ACHN (cell line): ENCODE results near the gene LRRC27.

Experiments
- DNase-seq: peaks from one replicate; pipeline ENCODE4 v3.0.0-alpha.2; 2015
- in situ Hi-C: cut with HindIII; loops from 2 replicates; pipeline ENCODE4 v1.10.0; 2017; ENCODE audit warnings: low sequenced_read_pairs, low pct_ligation_motif_present, low pct_unique_long_range_greater_than_20kb

LRRC27 gene

GRCh38 chr10:132391676-132392020, 59.7 kb downstream of the LRRC27 start:
- DNase-seq, result no peak
- in situ Hi-C loops, result no loop called here

- DNase-seq, result no peak
- in situ Hi-C loops, result no loop called here
Observed at GRCh38 chr10:132392184-132392800, 60.3 kb downstream of the LRRC27 start.

DNA sequence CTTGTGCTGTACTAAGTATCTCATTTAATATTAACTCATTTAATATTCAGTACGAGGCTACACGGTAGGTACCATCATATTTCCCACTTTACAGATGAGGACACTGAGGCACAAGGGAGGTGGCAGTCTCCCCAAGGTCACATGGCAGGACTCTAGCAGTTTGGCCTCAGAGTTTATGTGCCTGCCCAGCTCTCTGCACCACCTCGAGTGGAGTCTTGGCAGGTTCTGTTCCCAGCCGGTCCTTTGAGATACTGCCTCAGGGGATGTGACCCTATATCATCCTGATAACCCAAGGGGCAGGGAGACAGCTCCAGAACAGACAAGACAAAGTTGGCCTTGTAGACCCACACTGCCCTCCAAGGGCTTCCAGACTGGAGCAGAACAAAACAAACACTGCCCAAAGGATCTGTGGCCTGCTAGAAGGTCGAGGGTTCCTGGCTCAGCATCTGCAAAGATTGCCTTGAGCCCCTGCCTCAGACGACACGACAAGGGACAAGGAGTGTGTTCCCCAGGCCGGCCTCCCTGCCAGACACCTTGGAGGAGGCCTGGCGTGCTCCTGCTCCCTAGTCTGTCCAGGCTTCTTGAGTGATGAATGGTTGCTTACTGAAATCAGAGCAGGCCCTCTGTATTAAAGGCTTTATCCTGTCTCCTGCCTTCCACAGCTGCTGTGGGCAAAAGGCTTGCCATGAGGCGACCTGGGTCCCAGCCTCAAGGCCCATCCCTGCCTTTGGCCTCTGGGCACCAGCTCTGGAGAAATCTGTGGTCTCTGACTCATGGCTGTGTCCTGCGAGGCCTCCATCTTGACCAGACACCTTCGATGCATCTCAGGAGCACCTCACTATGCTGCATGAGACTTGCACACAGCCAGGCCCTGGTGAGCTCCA, 61.1 kb downstream of the LRRC27 start:
- in situ Hi-C loops, result no loop called here
- DNase-seq, result peak; percentile 32

GRCh38 chr10:132393695-132394181, 61.7 kb downstream of the LRRC27 start:
- in situ Hi-C loops, result no loop called here

GRCh38 chr10:132394201-132394811, 62.3 kb downstream of the LRRC27 start:
- no peak for DNase-seq
- in situ Hi-C loops, result no loop called here

More at GRCh38 chr10:132393695-132394181, 61.7 kb downstream of the LRRC27 start:
- DNase-seq, result no peak

- DNase-seq, result no peak
- in situ Hi-C loops, result no loop called here
Observed at GRCh38 chr10:132394936-132395703, 63.1 kb downstream of the LRRC27 start.

GRCh38 chr10:132395704-132396493, 63.9 kb downstream of the LRRC27 start:
- in situ Hi-C loops, result no loop called here
- no peak for DNase-seq

- in situ Hi-C loops, result no loop called here
- peak; percentile 79 for DNase-seq
Observed at GRCh38 chr10:132396494-132397035, 64.6 kb downstream of the LRRC27 start.

DNA sequence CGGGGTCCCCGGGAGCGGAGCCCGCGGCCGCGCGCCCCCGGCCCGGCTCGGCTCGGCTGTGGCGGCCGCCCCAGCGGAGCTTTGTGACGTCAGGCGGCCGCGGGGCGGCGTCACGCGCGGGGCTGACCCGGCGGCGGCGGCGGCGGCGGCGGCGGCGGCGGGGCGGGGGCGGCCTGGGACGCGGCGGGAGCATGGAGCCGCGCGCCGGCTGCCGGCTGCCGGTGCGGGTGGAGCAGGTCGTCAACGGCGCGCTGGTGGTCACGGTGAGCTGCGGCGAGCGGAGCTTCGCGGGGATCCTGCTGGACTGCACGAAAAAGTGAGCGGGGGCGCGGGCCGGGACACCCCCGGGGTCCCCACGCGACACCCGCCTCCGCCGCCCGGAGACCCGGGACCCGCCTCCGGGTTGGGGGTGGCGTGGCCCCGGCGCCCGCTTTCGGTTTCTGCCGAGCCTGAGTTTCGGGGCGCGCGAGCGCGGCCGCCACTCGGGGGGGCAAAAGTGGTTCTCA, 65.1 kb downstream of the LRRC27 start, which contains the start of gene PWWP2B:
Gene PWWP2B, plus strand, starts transcription at position 165 of the 506 bp plus-strand sequence. Its CDS starts 27 bp downstream, at position 192.
- DNase-seq, result peak; percentile 55
- in situ Hi-C loops, result no loop called here

- in situ Hi-C loops, result no loop called here
- peak; percentile 51 for DNase-seq
Observed at GRCh38 chr10:132397671-132398565, 65.9 kb downstream of the LRRC27 start.

DNA sequence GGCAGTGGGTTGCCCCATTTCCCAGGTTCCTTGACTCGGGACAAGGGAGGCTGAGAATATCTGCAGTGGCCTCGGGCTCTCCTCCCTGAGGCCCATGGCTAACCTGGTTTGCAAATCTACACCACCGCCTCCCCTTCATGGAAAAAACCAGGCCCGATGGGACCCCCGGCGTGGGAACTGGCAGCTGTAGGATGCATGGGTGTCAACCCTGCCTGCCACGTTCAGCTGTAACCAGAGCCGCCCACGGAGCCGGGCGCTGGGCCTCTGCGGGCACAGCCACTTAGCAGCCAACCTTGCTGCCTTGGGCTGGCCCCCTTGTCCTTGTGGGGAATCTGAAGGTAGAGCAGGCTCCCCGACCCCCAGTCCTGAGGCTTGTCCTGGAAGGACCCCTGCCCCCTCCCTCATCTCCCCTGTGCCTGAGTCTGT, 66.6 kb downstream of the LRRC27 start:
- in situ Hi-C loops, result no loop called here
- no peak for DNase-seq

- no peak for DNase-seq
- in situ Hi-C loops, result no loop called here
Observed at GRCh38 chr10:132399117-132400035, 67.4 kb downstream of the LRRC27 start.

DNA sequence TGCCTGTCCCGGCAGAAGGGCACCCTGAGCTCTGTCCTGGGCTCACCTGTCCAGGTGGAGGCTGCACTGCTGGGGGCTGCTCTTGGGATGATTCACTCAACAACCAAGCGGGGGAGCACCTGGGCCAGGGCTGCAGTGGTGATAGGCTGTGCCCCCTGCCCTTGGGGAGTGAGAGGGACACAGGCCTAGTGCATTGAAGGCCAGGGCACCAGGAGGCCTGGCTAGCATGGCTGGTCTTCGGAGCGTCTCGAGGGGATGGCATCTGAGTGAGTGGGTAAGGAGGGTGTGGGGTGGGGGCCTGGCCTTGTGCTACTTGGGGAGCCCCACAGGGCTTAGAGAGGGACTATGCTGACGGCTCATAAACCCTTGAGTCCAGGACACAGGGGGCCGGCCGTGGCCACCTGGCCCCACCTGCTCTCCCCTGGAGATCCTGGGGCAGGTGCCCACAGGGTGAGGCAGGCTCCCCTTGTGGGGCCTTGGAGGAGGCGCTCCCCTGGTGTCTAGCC, 68.1 kb downstream of the LRRC27 start:
- no peak for DNase-seq
- in situ Hi-C loops, result no loop called here

- no peak for DNase-seq
Observed at GRCh38 chr10:132400547-132401151, 68.7 kb downstream of the LRRC27 start.

More at GRCh38 chr10:132400547-132401151, 68.7 kb downstream of the LRRC27 start:
- in situ Hi-C loops, result no loop called here
